HG03097 (cell line): ENCODE measurements around the gene IGF2BP1.
"Not testable (repeated sequence)": the region's sequence is repeated elsewhere in the genome, so short reads cannot be mapped to it uniquely, and the experiment has no call there.

Experiments used
- ATAC-seq: cut with Tn5 transposase; IDR thresholded peaks from one replicate; pipeline ENCODE4 v1.9.1; 2021; ENCODE audit not compliant: unreplicated experiment, low FRiP score

Gene IGF2BP1

DNA sequence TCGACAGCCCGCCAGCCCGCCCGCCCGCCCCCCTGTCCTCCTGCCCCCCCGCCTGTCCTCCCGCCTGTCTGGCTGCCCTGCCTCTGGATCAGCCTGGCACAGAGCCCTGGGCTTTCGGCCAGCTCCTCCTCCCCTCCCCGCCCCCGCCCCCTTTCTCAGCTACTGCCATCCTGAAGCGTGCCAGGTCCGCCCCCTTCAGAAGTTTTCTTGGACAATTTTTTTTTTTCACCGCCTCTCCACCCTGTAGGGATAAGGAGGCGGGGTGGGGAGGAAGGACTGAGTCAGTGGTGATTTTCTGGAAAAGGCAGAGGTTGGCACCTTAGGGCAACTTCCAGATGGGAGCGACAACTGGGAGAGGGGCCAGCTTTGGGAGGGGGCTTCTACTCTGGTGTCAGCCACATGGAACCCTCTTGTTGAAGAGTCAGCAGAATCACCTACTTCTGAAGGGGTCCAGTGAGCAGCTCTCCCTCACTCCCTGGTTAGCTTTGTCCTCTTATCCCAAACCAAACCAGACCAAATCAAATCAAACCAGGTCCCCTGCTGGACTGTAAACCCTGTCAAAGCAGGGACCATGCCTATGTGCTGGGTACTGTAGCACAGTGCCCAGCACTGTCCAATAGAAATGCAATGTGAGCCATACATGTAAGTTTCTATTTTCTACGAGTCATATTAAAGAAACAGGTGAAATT lies 19.7 kb downstream of the IGF2BP1 start:
- ATAC-seq, result no peak

DNA sequence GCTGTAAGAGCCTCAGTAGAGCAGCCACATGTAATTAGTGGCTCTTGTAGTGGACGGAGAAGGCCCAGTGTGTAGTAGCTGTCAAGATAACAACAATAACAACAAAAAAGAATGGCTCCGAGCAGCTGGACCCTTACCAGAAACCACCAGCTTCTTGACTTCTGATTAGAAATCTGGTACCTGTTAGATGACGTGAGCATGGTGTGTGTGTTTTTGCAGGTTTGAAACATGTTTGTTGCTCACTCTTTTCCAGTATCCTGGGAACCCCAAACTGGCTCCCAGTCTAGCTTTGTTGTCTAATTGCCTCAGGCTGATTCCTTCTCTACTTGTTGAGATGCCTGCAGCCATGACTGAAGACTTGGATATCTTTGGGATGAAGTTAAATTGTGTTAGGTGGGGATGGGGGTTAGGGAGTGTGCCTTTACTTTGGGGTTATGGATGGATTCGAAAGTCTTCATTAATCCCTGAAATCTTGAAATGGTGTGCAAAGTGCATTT lies 21.0 kb downstream of the IGF2BP1 start:
- no peak for ATAC-seq

DNA sequence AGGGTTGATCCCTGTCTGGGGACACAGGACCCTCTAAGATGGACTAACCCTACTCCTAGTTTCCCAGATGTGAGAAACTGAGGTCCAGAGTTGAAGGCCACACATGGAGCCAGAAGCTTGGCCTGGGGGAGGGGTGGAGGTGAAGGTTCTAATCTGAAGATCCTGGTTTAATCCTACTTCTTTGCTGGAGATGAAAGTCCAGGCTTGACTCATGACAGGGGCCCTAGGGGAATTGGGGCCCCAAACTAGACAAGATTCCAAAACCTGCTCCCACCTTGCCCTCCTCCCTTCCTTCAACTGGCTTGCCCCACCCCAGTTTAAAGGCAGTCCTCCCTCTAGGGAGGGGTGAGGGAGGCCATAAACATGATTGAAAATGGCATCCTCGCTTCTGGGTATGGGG lies 21.6 kb downstream of the IGF2BP1 start:
- ATAC-seq, result no peak

DNA sequence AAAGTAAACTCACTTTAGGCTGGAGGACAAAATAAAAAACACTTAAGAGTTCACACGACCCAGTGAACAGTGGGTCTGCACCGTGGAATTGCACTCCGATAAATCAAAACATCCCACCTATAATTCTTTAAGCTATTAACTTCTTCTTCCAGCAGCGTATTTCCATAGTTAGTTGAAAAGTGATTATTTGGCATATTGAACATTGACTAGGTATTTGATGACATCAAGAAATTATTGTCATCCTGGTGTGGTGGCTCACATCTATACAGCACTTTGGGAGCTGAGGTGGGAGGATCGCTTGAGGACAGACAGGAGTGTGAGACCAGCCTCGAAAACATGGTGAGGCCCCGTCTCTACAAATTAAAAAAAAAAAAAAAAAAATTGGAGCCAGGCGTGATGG lies 23.4 kb downstream of the IGF2BP1 start:
- ATAC-seq, result no peak

DNA sequence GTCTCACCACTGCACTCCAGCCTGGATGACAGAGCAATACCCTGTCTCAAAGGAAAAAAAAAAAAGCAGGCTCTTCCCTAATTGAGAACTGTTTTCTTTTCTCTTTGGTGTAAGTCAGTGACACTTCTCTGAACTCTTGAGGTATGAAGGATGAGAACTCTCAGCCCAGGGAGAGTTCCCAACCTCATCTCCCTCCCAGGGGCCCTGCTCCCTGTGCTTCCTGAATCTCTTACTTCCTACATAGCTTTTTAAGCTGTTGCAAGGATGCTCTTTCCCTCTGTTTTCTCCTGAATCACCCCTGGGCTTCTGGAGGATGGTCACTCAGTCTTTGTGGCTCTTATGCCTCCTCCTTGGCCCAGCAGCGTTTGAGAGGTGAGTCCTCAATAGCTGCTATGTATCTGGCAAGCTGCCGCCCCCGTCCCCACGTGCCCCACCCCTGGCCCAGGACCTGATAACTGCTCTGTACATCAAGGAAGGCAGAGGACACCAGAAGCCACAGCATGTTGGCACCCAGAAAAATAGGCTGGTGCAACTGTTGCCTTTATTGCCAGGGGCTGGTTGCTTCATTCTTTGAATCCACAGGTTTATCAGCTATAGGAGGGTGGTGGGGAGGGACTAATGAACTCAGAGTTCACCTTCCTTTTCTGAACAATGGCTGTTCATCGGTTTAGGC lies 24.0 kb downstream of the IGF2BP1 start:
- no peak for ATAC-seq

DNA sequence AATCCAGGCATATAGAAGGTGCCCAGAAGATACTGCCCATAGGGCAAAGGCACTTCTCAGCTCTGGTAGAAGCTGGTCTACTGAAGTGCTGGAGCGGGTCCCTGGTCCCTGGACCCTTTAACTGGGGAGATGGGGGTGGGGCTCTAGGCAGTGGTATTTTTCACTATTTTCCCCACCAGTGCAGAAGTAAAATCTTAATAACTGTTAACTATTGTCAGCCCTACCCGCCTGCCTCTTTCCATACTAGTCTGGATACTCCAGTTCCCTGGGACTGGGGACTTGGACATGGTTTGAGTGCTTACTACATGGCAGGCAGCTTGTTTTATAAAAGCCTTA lies 24.6 kb downstream of the IGF2BP1 start:
- ATAC-seq, result no peak

DNA sequence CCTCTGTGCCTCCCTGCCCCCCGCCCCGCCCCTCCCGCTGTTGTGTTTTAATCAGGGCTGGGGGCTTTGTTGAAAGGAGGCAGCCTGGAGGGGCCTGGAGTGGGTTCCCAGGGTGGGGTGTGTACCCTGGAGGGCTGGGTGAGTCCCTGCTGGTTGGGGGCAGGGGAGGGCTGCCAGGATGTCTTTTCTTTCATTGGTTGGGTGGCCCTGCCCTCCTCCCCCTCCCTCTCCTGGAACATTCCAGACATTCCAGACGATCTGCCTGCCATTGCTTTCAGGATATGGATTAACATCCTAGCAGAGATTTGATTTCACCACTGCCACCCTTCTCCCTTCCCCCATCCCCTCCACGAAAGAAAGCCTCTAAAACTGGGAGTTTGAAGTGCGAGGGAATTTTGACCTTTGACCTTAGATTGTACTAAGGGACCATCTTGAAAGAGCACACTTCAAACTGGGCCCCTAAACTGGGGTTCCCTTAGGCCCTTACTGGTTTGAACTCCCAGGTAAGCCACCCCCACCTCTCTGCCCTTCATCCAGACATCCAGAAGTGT lies 25.3 kb downstream of the IGF2BP1 start:
- ATAC-seq, result no peak

DNA sequence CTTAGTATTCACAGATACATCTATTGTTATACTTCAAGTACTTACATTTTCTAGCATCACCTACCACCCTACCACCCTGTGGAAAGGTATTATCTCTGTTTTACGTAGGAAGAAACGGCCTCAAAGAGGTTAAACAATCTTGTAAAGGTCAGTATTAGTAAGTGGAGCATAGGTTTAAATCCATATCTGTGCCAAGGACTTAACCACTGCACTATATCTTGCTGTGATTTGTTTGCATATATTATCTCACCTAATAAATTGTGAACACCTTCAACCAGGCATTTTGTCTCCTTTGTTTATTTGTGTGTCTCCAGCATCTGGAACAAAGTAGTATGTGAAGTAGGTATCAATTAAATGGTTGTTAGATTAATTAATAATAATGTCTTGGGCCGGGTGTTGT lies 27.3 kb downstream of the IGF2BP1 start:
- ATAC-seq, result no peak

DNA sequence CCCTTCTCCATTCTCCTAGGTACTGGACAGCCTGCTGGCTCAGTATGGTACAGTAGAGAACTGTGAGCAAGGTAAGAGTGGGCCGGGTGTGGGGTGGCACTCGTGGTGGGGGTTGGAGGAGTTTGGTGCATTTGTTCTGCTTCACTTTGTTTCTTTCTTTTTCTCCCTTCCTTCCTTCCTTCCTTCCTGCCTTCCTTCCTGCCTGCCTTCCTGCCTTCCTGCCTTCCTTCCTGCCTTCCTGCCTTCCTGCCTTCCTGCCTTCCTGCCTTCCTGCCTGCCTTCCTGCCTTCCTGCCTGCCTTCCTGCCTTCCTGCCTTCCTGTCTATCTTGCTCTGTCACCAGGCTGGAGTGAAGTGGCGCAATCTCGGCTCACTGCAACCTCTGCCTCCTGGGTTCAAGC lies 29.3 kb downstream of the IGF2BP1 start:
- ATAC-seq, result not testable (repeated sequence)

DNA sequence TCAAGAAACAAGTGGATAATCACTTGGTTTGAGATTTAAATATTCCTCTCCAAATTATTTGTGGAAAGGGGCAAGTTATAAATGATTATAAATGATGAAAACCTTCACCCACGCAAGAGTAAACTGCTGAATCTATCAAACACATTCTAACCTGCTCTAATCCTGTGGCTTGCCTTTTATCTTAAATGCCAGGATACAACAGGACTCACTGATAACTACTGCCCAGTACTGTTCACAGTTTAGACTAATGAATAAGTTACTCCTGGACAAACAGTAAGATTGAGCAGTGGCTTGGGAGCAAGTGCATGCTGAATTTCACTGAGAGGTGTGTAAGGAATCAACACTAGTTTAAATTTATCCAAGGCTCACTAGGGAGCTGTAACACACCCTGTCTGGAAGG lies 31.1 kb downstream of the IGF2BP1 start:
- no peak for ATAC-seq

DNA sequence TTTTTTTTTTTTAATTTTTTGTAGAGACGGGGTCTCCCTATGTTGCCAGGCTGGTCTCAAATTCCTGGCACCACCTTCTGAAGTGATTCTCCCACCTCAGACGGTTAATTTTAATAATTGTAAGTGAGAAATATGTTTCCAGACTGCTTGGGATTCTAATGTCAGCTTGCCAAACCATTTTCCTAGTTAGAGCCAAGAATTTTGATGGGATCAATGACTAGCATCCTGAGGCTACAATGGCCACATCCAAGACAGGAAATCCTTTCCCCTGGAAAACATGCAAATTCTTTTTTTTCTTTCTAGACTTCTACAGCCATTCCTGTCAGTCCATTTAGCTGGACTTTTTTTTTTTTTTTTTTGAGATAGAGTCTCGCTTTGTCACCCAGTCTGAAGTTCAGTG lies 32.6 kb downstream of the IGF2BP1 start:
- no peak for ATAC-seq

DNA sequence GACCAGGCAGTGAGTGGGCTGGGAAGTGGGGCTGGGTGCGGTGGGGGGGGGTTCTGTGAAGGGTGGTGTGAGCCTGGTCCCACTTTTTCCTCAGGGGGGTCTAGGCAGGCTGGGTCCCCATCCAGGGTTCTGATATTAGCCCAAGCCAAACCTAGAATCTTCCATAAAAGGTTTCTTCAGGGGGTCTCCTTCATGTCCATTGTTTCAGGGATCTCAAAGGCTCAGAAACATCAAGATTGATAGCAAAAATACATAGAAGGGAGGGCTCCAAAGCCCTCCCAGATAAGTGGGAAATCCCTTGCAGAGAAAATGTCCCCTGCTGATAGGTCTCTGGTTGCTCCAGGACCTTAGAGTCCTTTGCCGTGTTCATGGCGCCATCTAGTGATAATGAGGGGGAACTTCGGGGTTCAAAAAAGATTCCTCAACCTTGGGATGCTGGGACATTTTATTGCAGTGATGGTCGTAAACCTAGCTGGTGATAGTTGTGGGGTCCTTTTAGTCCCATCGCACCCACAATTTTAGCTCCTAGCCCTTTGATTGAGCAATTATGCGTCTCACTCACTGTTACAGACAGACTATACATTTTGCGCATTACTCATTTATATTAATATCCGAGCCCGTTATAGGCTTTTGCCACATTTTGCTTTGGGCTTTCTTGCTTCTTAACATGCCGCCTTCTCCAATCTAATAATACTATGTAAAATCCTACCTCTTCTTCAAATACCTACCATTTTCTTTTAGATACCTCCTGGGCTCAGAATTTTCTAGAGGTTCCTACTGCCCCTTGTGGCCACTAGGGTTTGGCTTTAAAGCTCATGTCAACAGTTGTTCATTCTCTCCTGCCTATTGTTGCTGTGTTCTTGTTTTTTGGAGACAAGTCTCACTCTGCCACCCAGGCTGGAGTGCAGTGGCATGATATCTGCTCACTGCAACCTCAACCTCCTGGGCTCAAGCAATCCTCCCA lies 35.1 kb downstream of the IGF2BP1 start:
- no peak for ATAC-seq

DNA sequence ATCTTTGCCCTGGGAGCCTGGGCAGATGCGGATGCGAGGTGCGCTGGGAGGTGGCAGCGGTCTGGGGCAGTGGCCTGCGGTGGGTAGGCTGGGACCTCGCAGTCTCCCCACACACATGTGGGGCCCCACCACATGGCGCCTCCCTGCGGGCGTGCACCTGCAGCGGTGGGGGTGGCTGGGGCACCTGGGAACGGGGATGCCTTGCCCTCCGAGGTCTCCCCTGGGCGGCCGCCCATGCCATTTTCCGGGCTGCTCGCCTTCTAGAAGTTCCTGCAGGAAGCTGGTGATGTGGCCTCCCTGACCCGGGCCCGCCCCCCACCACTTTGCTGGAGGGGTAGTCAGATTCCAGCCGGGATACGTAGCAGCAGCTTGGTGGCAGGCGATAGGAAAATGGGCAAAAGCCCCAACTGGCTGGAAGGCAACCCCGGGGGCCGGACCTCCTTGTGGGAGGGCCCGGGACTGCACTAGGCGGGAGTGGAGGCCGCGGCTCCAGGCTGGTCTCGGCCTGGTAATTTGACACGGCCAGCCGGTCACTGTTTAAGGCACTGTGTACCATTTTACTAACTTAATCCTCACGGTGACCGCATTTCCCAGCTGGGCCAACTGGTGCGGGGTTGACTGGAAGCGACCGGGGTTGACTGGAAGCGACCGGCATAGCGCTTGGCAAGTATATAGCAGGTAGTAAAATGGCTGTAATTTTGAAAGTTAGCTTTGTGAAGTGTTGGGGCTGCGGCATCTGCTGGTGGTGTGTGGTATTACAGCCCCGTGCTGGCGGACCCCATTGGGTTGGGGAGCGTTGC lies 38.5 kb downstream of the IGF2BP1 start:
- ATAC-seq, result no peak

DNA sequence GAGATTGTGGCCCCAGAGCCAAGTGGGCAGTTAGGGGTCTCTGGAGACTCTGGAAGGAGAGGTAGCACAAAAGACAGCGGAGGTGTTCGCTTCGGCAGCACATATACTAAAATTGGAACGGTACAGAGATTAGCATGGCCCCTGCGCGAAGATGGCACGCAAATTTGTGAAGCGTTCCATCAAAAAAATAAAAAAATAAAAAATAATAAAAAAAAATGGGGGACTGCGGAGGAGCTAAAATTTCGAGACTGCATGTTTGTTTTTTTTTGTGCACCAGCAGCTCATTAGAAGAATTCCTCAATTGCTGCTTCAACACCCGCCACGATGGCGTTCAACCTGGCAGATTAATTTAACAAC lies 39.1 kb downstream of the IGF2BP1 start:
- no peak for ATAC-seq

DNA sequence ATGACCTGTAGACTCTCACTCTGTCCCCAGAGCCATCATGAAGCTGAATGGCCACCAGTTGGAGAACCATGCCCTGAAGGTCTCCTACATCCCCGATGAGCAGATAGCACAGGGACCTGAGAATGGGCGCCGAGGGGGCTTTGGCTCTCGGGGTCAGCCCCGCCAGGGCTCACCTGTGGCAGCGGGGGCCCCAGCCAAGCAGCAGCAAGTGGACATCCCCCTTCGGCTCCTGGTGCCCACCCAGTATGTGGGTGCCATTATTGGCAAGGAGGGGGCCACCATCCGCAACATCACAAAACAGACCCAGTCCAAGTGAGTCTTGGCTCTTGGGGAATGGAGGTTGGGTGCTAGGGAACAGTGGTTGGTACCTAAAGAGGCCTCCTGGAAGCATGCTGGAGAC lies 41.0 kb downstream of the IGF2BP1 start:
- ATAC-seq, result no peak

DNA sequence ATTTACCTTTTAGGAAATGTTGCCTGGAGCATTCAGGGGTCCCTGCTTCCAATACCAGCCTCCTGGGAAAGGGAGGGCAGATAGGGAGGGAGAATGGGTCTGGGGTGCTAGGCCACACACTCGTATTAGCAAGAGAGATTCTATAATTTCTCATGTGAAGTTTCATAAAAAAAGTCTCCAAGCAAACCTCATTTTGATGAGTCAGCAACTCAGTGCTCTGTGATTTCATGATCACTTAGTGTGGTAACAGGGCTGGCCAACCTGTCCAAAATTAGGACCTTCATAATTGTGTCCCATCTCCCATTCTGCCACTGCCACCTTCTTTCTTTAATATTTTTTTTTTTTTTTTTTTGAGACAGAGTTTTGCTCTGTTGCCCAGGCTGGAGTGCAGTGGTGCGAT lies 41.4 kb downstream of the IGF2BP1 start:
- no peak for ATAC-seq

DNA sequence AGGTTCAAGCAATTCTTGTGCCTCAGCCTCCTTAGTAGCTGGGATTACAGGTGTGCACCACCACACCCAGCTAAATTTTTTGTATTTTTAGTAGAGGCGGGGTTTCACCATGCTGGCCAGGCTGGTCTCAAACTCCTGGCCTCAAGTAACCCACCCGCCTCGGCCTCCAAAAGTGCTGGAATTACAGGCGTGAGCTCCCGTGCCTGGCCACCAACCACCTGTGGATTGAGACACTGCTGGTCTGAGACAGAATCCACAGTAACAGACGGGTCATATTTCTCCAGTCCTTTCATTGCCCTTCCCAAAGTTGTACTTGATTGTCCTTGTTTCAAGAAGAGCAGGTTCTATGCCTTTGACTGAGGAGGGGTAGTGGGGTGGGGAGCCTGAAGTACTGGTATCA lies 42.3 kb downstream of the IGF2BP1 start:
- not testable (repeated sequence) for ATAC-seq

DNA sequence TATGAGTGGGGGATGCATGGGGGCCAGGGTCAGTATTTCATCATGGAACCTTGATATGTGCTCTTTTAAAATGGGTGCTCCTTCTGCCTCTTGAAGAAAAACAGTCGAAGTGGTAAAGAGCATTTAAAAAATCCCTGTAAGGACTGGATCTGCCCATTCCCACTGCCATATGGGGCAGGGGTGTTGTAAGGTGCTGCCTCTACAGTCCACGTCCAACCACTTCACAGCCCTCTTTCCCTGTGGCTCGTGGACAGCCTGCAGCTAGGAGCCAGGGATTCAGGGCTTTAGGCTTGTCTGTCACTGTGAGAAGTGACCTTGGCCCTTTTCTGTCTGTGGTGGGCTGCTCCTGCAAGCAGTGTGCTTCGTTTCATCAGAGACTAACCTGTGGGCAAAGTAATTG lies 44.3 kb downstream of the IGF2BP1 start:
- ATAC-seq, result no peak

DNA sequence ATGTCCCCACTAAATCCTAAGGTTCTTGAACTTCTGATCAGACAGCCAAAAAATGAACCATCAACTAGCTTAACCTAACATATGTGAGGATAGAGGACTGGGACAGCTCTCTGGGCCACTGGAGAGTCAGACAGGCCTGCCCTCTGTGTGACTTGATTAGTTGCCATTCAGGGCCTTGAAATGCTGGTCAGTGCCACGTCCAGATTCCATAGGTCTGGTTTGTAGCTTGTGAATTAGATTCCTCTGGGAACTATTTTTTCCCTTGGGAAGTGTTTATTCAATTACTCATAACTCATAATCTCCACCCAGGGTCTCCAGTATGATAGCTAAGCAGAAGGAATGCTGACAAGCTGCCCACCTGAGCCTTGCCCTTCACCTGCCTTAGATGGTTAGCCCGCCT lies 48.2 kb downstream of the IGF2BP1 start:
- ATAC-seq, result no peak

DNA sequence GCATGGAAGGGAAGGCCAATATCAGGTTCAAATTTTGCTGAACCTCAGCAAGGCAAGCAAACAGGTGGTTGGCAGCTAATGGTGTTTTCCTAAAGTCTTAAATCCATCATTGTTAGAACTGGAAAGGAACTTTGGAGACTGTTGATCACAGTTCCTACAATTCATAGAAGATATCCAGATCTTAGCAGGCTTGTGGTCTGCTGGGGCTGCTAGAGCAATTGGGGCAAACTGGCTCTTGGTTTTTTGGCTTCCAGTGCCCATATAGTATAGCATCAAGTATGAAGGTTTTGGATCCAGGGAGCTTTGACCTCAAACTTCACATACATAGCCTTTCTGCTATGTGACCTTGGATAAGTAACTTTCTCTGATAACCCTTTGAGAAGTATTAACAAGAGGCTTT lies 49.7 kb downstream of the IGF2BP1 start:
- ATAC-seq, result no peak
